Uterus (tissue), 4 donors: ENCODE measurements around the gene ERVK3-1. TPM values are rescaled to one million over a fixed set of nuclear protein-coding genes. Genes with fewer than 3 reads are reported as not detected.

Experiments
- DNase-seq, 2 donors: peaks; one replicate each; pipeline ENCODE4 v3.0.0-alpha.2; 2019 to 2020
- H3K27ac ChIP-seq, 2 donors: fragments of 200-600 bp; sonication (generic); 1 replicate in 1 of 2; 2 replicates in 1 of 2; pipeline ENCODE4 v1.5.1; 2016 to 2018
- H3K27me3 ChIP-seq, 2 donors: fragments of 200-600 bp; sonication (generic); one replicate each; pipeline ENCODE4 v1.5.1; 2018 to 2019; ENCODE audit warnings: control low read depth in 1 of 2
- H3K36me3 ChIP-seq, 2 donors: fragments of 200-600 bp; sonication (generic); one replicate each; pipeline ENCODE4 v1.5.1; 2019; ENCODE audit warnings: control low read depth in 1 of 2
- H3K4me1 ChIP-seq, 2 donors: fragments of 200-600 bp; sonication (generic); one replicate each; pipeline ENCODE4 v1.5.1; 2018 to 2019; ENCODE audit warnings: control low read depth in 1 of 2
- H3K4me3 ChIP-seq, 2 donors: fragments of 200-600 bp; sonication (generic); 1 replicate in 1 of 2; 2 replicates in 1 of 2; pipeline ENCODE4 v1.5.1; 2018 to 2019; ENCODE audit warnings: mild to moderate bottlenecking in 1 of 2
- H3K9me3 ChIP-seq, 2 donors: fragments of 200-600 bp; sonication (generic); one replicate each; pipeline ENCODE4 v1.5.1; 2019; ENCODE audit warnings: control low read depth in 1 of 2
- POLR2A ChIP-seq, 2 donors: fragments of 450-650 bp; IDR thresholded peaks; one replicate each; pipeline ENCODE4 v1.6.1; 2016; ENCODE audit warnings: antibody characterized with exemption in 2 of 2, mild to moderate bottlenecking in 1 of 2, moderate library complexity in 1 of 2
- intact Hi-C: fragments of 100-400 bp; cut with DNase I; formaldehyde crosslinking; loops from one replicate; pipeline ENCODE4 v1.15.1; 2023; ENCODE audit warnings: low total_unique reads
- total RNA-seq, 4 donors: library from RNA; depleted of rRNA in 3 of 4; stranded (reverse); fragments of >200 nt in 3 of 4; gene quantifications; one replicate each; pipeline versions ENCODE4 v1.1.0 to v1.2.4, GENCODE V29; 2014 to 2023
- TF ChIP-seq, protein P1 (sequence below), 4 experiments: fragments of 200-600 bp in 2 of 4; fragments of 450-650 bp in 2 of 4; sonication (generic) in 2 of 4; IDR thresholded peaks; one replicate each; pipeline ENCODE4 v1.5.1; 2016 to 2019; ENCODE audit warnings: antibody characterized with exemption in 4 of 4, mild to moderate bottlenecking in 2 of 4, moderate library complexity in 1 of 4
- donor health status: DM: yes; HTN: yes; CAD: no.

The ERVK3-1 gene
- total RNA-seq, 4 donors from 2014 or later = 27.1 to 62.1 (median 39.2) TPM

DNA sequence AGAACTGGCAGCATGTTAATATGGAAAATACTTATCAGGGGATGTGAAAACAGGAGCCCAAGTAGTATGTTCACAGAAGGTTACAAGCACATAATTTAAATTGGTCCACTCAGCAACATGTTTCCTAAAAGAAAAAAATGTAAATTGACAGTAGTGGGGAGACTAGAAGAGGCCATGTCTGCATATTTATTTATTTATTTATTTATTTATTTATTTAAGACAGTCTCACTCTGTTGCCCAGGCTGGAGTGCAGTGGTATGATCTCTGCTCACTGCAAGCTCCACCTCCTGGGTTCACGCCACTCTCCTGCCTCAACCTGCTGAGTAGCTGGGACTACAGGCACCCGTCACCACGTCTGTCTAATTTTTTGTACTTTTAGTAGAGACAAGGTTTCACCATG is 40.1 kb upstream of the ERVK3-1 start:
- Histone ChIP-seq H3K27me3 (no peaks in the 10 kb centered on the region), H3K4me3 (no peak overlapping the region), H3K9me3 (peaks cover 20 to 92% of the 10 kb centered on the region in 2 donors), H3K4me1 (no peaks in the 10 kb centered on the region), H3K27ac (no peak overlapping the region), H3K36me3 (no peaks in the 10 kb centered on the region)
- intact Hi-C loops = no loop called here
- no peak for DNase-seq
- no peak for TF ChIP-seq POLR2A (IDR thresholded peaks at IDR 0.05)
- TF ChIP-seq, protein P1, sequence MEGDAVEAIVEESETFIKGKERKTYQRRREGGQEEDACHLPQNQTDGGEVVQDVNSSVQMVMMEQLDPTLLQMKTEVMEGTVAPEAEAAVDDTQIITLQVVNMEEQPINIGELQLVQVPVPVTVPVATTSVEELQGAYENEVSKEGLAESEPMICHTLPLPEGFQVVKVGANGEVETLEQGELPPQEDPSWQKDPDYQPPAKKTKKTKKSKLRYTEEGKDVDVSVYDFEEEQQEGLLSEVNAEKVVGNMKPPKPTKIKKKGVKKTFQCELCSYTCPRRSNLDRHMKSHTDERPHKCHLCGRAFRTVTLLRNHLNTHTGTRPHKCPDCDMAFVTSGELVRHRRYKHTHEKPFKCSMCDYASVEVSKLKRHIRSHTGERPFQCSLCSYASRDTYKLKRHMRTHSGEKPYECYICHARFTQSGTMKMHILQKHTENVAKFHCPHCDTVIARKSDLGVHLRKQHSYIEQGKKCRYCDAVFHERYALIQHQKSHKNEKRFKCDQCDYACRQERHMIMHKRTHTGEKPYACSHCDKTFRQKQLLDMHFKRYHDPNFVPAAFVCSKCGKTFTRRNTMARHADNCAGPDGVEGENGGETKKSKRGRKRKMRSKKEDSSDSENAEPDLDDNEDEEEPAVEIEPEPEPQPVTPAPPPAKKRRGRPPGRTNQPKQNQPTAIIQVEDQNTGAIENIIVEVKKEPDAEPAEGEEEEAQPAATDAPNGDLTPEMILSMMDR (IDR thresholded peaks at IDR 0.05) = no peak

GRCh38 chr19:58268344-58268743 is 36.8 kb upstream of the ERVK3-1 start:
- intact Hi-C loops = no loop called here
- no peaks in the 10 kb centered on the region for H3K27me3 ChIP-seq
- no peak overlapping the region for H3K4me3 ChIP-seq
- H3K4me1 ChIP-seq = no peaks in the 10 kb centered on the region
- TF ChIP-seq, protein P1 (IDR thresholded peaks at IDR 0.05) = no peak
- TF ChIP-seq POLR2A (IDR thresholded peaks at IDR 0.05) = no peak
- peaks cover 0 to 84% of the 10 kb centered on the region in 2 donors for H3K9me3 ChIP-seq
- no peaks in the 10 kb centered on the region for H3K36me3 ChIP-seq
- no peak for DNase-seq
- H3K27ac ChIP-seq = no peak overlapping the region

DNA sequence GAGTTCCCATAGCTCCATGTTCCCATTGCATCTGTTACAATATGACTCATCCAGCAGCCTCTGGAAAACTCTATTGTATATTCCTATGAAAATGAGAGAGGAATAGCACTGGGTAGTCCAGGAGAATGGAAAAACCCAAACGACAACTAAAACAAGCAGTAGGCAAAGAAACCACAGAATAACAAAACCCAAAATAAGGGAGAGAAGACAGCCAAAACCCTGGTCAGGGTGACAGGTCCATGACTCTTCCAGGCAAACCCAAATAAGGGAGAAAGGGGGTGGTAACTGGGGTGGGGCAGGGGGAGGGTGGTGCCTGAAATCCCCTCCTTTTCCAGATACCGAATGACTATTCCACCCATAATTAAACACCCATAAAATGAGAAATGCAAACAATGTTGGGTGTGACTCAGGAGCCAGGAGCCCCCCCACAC is 30.4 kb upstream of the ERVK3-1 start:
- Histone ChIP-seq H3K9me3 (peaks cover 0 to 41% of the 10 kb centered on the region in 2 donors), H3K36me3 (no peaks in the 10 kb centered on the region), H3K4me1 (no peaks in the 10 kb centered on the region), H3K27ac (no peak overlapping the region), H3K4me3 (no peak overlapping the region), H3K27me3 (no peaks in the 10 kb centered on the region)
- no peak for TF ChIP-seq POLR2A (IDR thresholded peaks at IDR 0.05)
- TF ChIP-seq, protein P1 (IDR thresholded peaks at IDR 0.05) = no peak
- no peak for DNase-seq
- intact Hi-C loops = no loop called here

DNA sequence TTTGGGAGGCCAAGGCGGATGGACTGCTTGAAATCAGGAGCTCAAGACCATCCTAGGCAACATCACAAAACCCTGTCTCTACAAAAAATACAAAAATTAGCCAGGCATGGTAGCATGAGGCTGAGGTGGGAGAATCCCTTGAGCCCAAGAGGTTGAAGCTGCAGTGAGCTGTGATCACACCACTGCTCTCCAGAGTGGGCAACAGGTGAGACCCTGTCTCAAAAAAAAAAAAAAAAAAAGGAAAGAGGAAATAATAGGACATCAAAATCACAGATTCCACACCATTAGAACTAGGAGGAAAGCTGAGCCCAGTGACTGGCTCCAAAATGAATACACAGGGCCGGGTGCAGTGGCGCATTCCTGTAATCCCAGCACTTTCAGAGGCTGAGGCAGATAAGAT is 29.6 kb upstream of the ERVK3-1 start:
- TF ChIP-seq, protein P1 (IDR thresholded peaks at IDR 0.05) = no peak
- no peak for TF ChIP-seq POLR2A (IDR thresholded peaks at IDR 0.05)
- DNase-seq = no peak
- Histone ChIP-seq H3K27me3 (no peaks in the 10 kb centered on the region), H3K27ac (no peak overlapping the region), H3K4me3 (no peak overlapping the region), H3K9me3 (peaks cover 0 to 38% of the 10 kb centered on the region in 2 donors), H3K36me3 (no peaks in the 10 kb centered on the region), H3K4me1 (no peaks in the 10 kb centered on the region)
- intact Hi-C loops = no loop called here

DNA sequence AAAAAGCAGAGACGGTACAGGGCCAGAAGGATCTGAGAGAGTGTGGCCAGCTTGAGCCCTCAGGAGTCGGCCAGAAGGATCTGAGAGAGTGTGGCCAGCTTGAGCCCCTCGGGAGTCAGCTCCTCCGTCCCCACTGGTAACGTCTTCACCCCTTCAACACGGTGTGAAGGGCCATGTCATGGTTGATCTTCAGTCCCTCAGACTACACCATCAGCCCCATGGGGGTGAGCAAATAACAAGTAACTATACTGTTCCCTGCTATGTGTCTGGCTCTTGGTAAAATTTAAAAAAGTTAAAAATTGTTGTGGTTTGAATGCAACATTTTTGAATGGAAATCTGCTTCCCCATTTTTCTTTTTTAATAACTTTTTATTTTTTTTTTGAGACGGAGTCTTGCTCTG is 28.0 kb upstream of the ERVK3-1 start:
- no peaks in the 10 kb centered on the region for H3K36me3 ChIP-seq
- intact Hi-C loops = no loop called here
- H3K4me1 ChIP-seq = no peaks in the 10 kb centered on the region
- no peaks in the 10 kb centered on the region for H3K27me3 ChIP-seq
- peaks cover 0 to 24% of the 10 kb centered on the region in 2 donors for H3K9me3 ChIP-seq
- no peak overlapping the region for H3K4me3 ChIP-seq
- H3K27ac ChIP-seq = no peak overlapping the region
- no peak for DNase-seq
- TF ChIP-seq POLR2A (IDR thresholded peaks at IDR 0.05) = no peak
- TF ChIP-seq, protein P1 (IDR thresholded peaks at IDR 0.05) = no peak
